Body of pancreas (tissue), 4 donors: ENCODE results near the gene GPER1. TPM values are rescaled to one million over a fixed set of nuclear protein-coding genes. Genes with fewer than 3 reads are reported as not detected.

Source experiments
- ATAC-seq: fragments of 150-250 bp; one replicate; pipeline ENCODE4 v1.9.1; 2016
- DNase-seq, 4 donors: peaks; one replicate each; pipeline ENCODE4 v3.0.0-alpha.2; 2019
- H3K27ac ChIP-seq, 4 donors: fragments of 200-600 bp; sonication (generic); 1 replicate in 3 of 4; 2 replicates in 1 of 4; pipeline versions ENCODE4 v1.5.1 to v1.6.1; 2016 to 2019; ENCODE audit warnings: mild to moderate bottlenecking in 1 of 4, mixed read lengths in 1 of 4, moderate library complexity in 1 of 4
- H3K27me3 ChIP-seq, 2 donors: fragments of 200-600 bp; sonication (generic); one replicate each; pipeline ENCODE4 v1.6.0; 2016; ENCODE audit warnings: mild to moderate bottlenecking in 1 of 2
- H3K36me3 ChIP-seq, 2 donors: fragments of 200-600 bp; sonication (generic); replicated peaks in 1 of 2; 2 replicates each; pipeline ENCODE4 v1.5.1; 2016; ENCODE audit warnings: low read depth in 2 of 2; ENCODE audit not compliant: insufficient read depth in 1 of 2
- H3K4me1 ChIP-seq: fragments of 200-600 bp; sonication (generic); one replicate; pipeline ENCODE4 v1.6.0; 2016
- H3K4me3 ChIP-seq, 2 donors: fragments of 200-600 bp; sonication (generic); 1 replicate in 1 of 2; 2 replicates in 1 of 2; pipeline ENCODE4 v1.5.1; 2016 to 2019
- H3K9me3 ChIP-seq, 3 donors: fragments of 200-600 bp; sonication (generic); 1 replicate in 2 of 3; 2 replicates in 1 of 3; pipeline ENCODE4 v1.5.1; 2016
- POLR2A ChIP-seq, 3 donors: fragments of 450-650 bp; IDR thresholded peaks; one replicate each; pipeline ENCODE4 v1.6.1; 2016; ENCODE audit warnings: antibody characterized with exemption in 3 of 3, mild to moderate bottlenecking in 2 of 3
- WGBS, 2 donors: methylation state at CpG; one replicate each; pipeline ENCODE4 v1.1.5; 2017; 5-methylcytosine and 5-hydroxymethylcytosine counted together
- intact Hi-C: fragments of 100-400 bp; cut with DNase I; formaldehyde crosslinking; loops from one replicate; pipeline ENCODE4 v1.15.1; 2023
- total RNA-seq, 2 donors: library from RNA; depleted of rRNA; stranded (reverse); fragments of >200 nt; gene quantifications; one replicate each; pipeline ENCODE4 v1.1.0, GENCODE V29; 2016
- TF ChIP-seq, protein P1 (sequence below), 7 experiments: fragments of 450-650 bp in 4 of 7; fragments of 200-600 bp in 3 of 7; sonication (generic) in 3 of 7; IDR thresholded peaks; one replicate each; pipeline ENCODE4 v1.5.1; 2016 to 2019; ENCODE audit warnings: antibody characterized with exemption in 7 of 7

GPER1 gene
- total RNA-seq, 2 donors from 2014 or later: 1.0 TPM; not detected in 1

- Histone ChIP-seq H3K27ac (peak overlapping the region; percentile 79 to 94 (median 92)), H3K27me3 (no peaks in the 10 kb centered on the region), H3K4me3 (no peak overlapping the region), H3K36me3 (no peaks in the 10 kb centered on the region), H3K9me3 (no peaks in the 10 kb centered on the region), H3K4me1 (peaks cover 67% of the 10 kb centered on the region)
- ATAC-seq (peak; percentile 6), DNase-seq (peak in 1 of 4 donors; percentile 48)
- TF ChIP-seq POLR2A (IDR thresholded peaks at IDR 0.05): no peak
- TF ChIP-seq, protein P1, sequence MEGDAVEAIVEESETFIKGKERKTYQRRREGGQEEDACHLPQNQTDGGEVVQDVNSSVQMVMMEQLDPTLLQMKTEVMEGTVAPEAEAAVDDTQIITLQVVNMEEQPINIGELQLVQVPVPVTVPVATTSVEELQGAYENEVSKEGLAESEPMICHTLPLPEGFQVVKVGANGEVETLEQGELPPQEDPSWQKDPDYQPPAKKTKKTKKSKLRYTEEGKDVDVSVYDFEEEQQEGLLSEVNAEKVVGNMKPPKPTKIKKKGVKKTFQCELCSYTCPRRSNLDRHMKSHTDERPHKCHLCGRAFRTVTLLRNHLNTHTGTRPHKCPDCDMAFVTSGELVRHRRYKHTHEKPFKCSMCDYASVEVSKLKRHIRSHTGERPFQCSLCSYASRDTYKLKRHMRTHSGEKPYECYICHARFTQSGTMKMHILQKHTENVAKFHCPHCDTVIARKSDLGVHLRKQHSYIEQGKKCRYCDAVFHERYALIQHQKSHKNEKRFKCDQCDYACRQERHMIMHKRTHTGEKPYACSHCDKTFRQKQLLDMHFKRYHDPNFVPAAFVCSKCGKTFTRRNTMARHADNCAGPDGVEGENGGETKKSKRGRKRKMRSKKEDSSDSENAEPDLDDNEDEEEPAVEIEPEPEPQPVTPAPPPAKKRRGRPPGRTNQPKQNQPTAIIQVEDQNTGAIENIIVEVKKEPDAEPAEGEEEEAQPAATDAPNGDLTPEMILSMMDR (IDR thresholded peaks at IDR 0.05): no peak
- intact Hi-C loops: no loop called here
- 9 to 17% methylated on average over 12 to 18 of the region's 18 CpGs for WGBS, 2 donors
These were observed 44.2 kb upstream of the GPER1 start for GRCh38 chr7:1043552-1044188.

DNA sequence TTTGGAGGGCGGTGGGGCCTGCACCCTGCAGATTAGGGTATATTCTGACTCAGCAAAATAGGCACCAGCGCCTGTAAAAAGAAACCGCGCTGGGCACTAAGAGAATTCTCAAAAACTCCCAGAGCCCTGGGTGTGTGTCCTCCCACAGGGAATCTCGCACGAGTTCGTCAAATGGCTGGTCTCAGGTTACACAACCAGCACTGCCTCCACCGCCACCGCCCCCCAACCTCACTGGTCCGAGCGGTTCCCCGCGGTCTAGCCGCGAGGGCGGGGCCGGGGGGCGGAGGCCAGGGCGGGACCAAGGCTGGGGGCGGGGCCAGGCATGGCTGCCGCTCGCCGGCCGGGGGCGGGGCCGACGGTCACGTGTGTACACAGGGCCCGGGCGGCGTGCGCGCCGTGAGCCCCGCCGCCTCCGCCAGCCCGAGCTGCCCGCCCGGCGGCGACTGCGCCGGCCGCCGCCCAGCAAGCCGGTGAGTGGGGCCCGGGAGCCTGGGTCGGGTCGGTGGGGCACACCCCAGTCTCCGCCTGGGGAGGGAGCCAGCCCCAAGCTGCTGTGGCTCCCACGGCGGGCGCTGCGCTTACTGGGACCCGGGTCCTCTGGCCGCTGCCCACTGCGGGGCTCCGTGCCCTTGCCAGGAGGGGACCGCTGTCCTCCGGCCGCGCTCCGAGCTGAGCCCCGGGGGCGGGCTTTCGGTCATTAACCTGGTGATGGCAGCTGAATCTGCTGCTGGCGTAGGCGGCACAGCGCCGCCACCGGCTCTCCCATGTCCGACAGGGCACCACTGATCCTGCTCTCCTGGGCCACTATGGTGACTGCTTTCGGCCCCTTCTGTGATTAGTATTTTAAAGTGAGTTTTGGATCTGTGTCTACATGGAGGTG is 43.5 kb upstream of the GPER1 start, which contains the start of gene GPR146:
Gene GPR146 (plus strand): TSS at position 358 of the 880 bp plus-strand sequence. CDS start 12,970 bp downstream, outside the sequence.
- Histone ChIP-seq H3K27me3 (no peaks in the 10 kb centered on the region), H3K4me3 (peak within 1 kb of the TSS in 1 of 2 donors; percentile 38), H3K9me3 (no peaks in the 10 kb centered on the region), H3K4me1 (peaks cover 67% of the 10 kb centered on the region), H3K36me3 (no peaks in the 10 kb centered on the region), H3K27ac (peak within 1 kb of the TSS; percentile 79 to 94 (median 92))
- peak in 2 of 3 donors; percentile 66 to 68 for TF ChIP-seq POLR2A (IDR thresholded peaks at IDR 0.05)
- TF ChIP-seq, protein P1 (IDR thresholded peaks at IDR 0.05): peak; percentile 24 to 74 (median 60)
- intact Hi-C loops: no loop called here
- peak; percentile 93 for ATAC-seq
- peak; percentile 98 to 99 (median 98) for DNase-seq
- WGBS, 2 donors: 0% methylated on average over 3 to 58 of the region's 74 CpGs

GRCh38 chr7:1045069-1046063 is 42.5 kb upstream of the GPER1 start:
- H3K27ac ChIP-seq: peak overlapping the region; percentile 79 to 93 (median 86)
- 48 to 65% methylated on average over 15 to 21 of the region's 21 CpGs for WGBS, 2 donors
- H3K4me3 ChIP-seq: no peak overlapping the region
- H3K9me3 ChIP-seq: no peaks in the 10 kb centered on the region
- DNase-seq (no peak), ATAC-seq (no peak)
- no peaks in the 10 kb centered on the region for H3K27me3 ChIP-seq
- H3K36me3 ChIP-seq: no peaks in the 10 kb centered on the region
- H3K4me1 ChIP-seq: peaks cover 67% of the 10 kb centered on the region
- TF ChIP-seq POLR2A (IDR thresholded peaks at IDR 0.05): peak in 1 of 3 donors; percentile 4
- TF ChIP-seq, protein P1 (IDR thresholded peaks at IDR 0.05): peak in 1 of 7 experiments; percentile 4
- intact Hi-C loops: no loop called here
